HTR-8/SVneo (cell line): ENCODE data around the gene ENPP3.

ENCODE experiments used
- DNase-seq: peaks from one replicate; pipeline ENCODE4 v3.0.0; 2011; ENCODE audit warnings: low spot score, mixed read lengths; ENCODE audit not compliant: insufficient read length
- FAIRE-seq: peaks from 2 replicates; lab custom pipeline; 2011; peaks lifted over from hg19 to GRCh38; lab: Jason Lieb, UNC

The ENPP3 gene

DNA sequence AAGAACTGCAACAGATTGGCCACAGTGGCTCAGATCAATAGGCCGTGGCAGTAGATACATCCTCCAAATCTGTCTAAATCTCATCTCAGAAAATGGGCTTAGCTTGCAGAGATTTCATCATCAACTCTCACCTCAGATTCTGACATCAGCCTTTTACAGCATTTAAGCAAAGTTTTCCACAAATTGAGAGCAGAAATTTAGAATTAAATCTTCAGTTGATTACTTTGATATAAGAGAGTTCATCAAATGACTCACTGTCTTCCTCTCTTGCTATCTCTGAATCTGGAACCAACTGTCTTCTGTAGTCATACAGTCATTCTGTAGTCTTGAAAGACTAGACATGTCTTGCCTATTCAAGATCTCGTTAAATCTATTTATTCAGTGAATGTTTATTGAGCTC is 118.9 kb downstream of the ENPP3 start:
- no peak for DNase-seq
- FAIRE-seq: no peak

- FAIRE-seq: no peak
- no peak for DNase-seq
Observed at GRCh38 chr6:131758920-131759319, 121.8 kb downstream of the ENPP3 start.

DNA sequence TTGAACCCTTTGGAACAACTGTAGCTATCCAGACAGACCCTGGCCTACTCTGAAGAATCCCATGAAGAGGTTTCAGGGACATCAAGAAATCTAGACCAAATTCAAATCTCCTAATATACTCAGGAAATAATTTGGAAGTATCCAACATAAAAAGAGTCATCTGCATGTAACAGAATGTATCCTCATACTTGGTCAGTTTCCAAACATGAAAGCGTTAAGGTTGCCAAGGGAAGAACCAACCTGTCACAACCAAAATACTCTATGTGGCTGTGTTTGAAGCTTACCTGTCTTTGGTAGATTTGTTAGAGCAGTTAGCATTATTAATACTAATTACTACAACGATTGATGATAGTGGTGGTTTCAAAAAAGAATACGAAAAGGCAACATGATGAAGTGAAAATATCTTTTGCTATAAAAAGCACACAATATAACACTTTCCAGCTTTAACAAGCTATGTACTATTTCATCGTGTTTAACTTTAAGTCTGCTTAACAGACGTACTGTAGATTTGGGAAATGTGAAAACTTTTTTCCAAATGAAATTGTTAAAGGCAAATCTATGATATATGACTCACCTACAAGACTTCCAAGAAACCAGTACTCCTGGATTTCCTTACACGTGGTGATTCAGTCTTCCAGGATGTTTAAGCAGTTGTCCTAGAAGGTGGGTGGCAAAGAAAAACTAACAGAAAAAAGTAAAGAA is 124.1 kb downstream of the ENPP3 start:
- FAIRE-seq (no peak), DNase-seq (peak; percentile 8)

DNA sequence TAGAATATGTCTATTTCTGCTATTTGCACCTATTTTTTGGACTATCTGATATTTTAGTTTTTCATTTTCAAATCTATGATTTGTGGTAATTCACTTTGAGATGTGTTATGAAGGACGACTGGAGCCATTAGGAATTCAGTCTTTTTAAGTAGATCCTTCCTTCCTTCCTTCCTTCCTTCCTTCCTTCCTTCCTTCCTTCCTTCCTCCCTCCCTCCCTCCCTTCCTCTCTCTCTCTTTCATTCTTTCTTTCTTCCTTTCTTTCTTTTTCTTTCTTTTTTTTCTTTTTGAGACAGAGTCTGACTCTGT is 124.6 kb downstream of the ENPP3 start:
- FAIRE-seq (no peak), DNase-seq (no peak)

GRCh38 chr6:131762984-131763383 is 125.9 kb downstream of the ENPP3 start:
- DNase-seq: no peak
- no peak for FAIRE-seq

DNA sequence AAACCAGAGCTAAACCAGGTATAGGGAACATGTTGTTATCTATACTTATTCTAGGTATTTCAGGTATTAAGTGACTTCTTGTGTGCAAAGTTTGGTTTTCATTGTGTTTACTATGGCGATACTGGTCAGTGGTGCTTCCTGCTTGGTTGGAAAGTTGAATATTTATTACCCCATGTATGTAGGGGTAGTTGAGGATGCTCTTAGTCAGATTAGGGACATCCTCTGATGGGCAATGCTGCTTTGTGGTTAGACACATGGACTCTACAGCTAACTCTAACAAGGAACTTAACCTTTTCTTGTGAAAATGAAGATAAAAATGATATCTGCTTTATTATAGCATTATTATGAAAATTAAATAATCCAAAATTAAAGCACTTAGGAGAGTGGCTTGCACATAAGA is 126.6 kb downstream of the ENPP3 start:
- FAIRE-seq (no peak), DNase-seq (no peak)

DNA sequence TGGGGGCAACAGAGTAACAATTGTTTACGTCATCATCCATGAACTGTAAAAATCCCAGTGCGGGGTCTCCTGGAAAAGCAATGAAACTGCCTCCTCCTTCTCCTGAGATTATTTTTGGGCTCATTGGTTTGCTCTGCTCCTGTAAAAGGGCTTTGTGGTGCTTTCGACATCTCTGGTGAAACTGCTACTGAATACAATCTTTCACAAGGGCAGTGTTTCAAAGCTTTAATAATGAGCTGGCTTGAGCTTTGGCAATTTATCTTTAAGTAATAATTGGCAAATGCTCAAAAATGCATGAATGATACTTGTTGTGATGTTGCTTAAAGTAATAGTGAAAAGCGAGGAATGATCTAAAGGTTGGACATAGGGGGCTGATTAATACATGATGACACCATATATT is 127.2 kb downstream of the ENPP3 start:
- no peak for DNase-seq
- no peak for FAIRE-seq

- FAIRE-seq (no peak), DNase-seq (no peak)
Observed at GRCh38 chr6:131765081-131765803, 128.1 kb downstream of the ENPP3 start.

DNA sequence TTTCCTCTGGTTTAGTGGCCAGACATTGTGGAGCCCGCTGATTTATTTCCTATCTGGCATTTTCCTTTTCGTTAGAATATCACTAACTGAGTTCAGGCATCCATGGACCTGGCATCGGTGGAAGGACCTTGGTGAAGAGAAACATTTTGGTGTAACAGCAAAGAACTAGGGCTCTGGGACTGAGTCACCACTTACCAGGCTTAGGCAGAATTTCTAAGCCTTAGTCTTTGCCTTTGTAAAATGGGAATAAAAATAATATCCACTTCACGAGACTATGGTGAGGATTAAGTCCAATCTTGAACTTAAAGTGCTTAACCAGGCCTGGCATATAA is 128.7 kb downstream of the ENPP3 start:
- no peak for DNase-seq
- FAIRE-seq: no peak

DNA sequence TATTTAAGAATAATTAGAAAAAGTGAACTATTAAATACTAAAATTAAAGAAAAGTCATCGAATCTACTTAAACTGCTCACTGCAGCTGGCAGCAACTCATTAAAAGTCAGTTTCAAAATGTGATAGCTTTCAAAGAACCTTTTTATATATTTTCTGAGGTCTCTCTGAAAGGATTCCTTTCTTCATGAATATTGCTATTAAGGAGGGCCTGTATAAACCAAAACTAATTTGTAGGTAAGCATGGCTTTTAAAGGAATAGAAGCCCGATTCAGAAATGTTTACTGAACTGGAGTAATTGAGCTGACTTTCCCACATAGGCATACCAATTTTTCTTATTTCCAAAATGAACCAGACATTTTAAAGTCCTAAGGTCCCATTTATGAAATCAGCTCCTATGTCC is 129.5 kb downstream of the ENPP3 start:
- DNase-seq (no peak), FAIRE-seq (no peak)

GRCh38 chr6:131768964-131769363 is 131.9 kb downstream of the ENPP3 start:
- DNase-seq (no peak), FAIRE-seq (no peak)

DNA sequence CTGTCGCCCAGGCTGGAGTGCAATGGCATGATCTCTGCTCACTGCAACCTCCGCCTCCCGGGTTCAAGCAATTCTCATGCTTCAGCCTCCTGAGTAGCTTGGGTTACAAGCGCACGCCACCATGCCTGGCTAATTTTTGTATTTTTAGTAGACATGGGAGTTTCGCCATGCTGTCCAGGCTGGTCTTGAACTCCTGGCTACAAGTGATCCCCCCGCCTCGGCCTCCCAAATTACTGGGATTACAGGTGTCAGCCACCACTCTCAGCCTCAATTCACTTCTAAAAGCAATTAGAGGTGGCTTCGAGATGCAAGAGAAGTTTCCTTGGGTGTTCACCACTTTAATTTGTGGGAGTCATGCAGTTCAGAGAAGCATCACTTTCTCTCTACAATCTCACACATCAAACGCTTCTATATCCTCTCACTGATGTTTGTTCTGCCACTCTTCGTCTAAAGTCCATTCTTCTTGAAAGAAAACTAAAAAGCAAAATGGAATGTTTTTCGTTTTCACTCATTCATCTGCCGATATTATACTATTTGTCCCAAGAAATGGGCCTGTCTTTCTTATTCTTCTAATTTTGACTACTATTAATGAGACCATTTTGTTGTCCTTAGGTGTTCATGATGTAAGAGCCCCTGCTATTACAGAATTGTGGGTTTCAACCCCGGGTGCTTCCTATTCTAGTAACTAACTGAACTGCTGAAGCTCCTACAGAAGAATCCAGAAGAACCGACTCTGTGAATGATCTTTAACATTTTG is 132.5 kb downstream of the ENPP3 start:
- no peak for FAIRE-seq
- DNase-seq: no peak

- no peak for FAIRE-seq
- DNase-seq: no peak
Observed at GRCh38 chr6:131770776-131771175, 133.7 kb downstream of the ENPP3 start.

DNA sequence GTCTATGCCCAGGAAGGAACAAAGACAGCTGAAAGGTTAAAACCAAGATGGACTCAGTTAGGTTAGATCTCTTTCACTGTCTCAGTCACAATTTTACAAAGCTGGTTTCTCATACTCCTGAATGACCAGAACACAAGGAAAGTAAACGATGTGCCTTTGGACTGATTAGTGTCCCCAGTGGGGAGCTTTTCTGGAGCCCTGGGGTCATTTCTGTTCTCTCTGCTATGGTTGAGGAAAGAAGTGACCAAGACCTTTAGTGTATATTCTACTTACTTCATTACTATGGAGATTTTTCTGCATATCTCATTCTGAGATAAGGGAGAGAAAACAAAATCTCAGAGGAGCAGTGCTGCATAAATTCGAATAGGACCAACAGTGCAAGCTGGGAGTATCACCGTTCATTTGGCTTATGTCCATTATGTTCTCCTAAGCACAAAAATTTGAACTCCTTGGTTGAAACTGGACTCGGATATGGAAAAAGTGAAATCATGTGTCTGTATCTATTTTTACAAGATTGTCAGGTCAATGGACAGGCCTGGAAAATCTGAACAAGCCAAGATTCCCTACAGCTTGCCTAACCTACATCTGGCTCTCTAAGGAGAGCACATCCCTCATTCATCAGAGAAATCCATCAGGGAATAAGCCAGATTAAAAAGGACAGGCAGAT is 136.3 kb downstream of the ENPP3 start:
- no peak for FAIRE-seq
- DNase-seq: no peak

DNA sequence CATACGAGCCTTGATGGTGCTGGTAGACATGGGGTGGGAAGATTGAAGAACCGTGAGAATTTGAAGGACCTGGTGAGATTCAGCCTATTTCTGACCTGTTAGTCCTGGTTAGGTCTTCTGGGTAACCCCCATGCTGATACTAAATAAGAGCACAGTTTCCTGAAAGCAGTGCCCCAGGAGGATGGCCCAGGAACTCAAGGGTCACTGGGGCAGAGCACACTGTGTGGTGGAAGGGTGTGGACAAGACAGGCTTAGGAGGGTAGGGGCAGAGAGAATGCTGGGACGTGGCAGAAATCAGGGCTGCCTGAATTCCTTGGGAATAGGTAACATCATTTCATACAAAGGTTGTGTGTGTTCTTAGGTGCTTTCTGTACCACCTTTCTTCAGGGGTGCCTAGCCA is 138.8 kb downstream of the ENPP3 start:
- DNase-seq: no peak
- FAIRE-seq: no peak

DNA sequence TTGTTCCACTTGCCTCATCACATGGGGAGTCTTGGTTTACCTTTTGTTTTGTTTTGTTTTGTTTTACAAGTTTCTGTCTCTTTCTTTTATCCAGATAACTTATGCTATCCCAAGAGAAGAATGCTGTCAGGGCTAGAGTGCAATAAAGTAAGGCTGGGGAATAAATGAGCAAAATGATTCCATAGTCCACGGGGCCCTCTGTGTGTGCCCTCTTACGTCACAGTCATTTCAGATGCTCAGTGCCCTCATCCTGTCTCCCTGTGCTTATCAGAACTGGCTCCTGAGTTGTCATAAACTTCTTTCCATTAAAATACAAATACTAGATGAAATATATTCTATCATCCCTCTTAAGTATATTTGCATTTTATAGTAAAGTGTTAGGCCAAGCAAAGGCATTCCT is 139.9 kb downstream of the ENPP3 start:
- FAIRE-seq (no peak), DNase-seq (no peak)

DNA sequence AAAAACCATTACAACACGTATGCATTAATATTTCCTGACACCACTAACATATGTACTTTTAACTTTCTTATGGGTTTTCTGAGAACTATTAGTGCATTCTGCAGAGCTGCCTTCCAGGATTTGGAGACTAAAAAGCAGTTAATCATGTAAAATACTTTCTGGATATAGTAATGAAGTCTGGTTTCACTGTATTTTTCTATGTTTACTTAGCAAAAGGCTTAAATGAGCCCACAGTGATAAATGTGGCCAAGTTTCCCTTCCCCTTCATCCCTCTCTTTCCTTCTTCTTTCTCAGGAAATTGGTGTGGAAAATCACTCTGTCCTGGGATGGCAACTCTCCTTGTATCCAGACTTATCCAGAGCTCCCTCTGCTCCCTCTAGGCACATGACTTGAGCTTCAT is 141.1 kb downstream of the ENPP3 start:
- DNase-seq (no peak), FAIRE-seq (no peak)

DNA sequence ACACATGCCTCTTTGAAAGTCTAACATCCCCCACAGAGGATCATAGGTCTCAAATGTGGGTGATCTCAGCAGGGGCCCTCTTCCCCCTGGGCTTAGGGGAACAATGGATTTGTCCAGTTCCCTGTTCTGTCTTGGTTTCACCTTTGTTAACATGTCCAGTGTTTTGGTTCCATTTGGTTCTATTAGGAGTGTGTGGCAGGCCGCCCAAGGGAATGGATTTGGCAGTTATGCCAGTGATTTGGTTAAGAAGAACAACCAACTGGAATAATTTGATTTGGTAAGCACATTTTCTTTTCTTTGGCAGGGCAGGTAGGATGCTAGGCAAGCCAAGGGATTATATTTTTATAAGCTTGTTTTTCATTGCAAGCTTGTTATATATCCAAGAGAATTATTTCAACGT is 142.2 kb downstream of the ENPP3 start:
- no peak for DNase-seq
- FAIRE-seq: no peak

DNA sequence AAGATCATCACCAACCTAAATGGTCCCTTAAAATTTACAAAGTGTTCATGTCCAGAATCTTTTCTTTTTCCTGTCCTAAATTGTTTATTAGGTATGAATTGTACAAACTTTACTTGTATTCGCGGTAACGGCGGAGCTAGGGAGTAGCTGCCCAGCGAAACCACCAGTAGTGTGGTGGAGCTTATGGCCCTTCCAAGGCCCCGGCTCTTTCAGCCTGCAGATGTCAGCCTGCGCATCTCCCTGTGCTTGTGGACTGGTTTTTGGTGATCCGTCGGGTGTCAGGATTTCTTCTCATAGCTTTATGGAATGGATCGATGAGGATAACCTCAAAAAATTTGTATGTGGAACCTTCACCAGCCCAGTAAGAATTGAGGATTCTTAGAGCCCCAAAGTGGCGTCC is 143.5 kb downstream of the ENPP3 start:
- DNase-seq: no peak
- no peak for FAIRE-seq

DNA sequence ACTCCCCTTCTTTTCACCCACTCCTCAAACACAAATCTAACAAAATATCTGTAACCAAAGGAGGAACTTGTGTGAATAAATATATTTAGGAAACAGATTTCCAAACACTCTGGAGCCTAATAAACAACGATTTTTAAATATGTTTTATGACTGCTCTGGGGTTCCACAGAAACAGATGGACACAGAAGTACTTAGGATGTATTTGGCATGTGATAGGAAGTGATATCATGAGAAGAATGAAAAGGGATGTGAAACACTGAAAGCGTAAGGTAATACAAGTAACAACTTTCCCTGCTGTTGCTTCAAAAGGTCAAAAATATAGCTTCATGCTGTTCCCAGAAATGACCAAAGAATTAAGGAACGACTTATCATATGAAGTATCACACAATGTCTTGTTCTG is 144.6 kb downstream of the ENPP3 start:
- DNase-seq: no peak
- no peak for FAIRE-seq

- FAIRE-seq (no peak), DNase-seq (peak; percentile 18)
Observed at GRCh38 chr6:131782764-131783163, 145.7 kb downstream of the ENPP3 start.
